ENCODE measurements around the gene PLCL2.

The PLCL2 gene

DNA sequence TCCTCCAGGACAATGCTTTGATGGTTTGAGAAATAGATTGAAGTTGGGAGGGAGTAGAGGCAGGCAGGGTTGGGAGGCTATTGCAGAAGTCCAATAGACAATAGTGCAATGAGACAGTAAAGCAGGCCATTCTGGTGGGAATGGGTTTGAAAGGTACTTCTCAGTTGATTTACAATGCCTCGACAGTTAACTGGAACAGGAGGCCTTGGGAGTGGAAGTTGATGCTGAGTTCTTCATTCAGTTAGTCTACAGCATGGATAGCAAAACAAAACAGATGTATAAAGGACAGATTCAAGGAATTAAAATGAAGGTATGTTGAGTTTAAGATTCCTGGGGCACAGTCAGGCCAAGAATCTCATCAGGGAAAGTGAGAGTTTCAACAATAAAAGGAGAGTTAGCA is 6.8 kb upstream of the PLCL2 start:
- Histone ChIP-seq H4K20me1 (ENCODE audit: insufficient read depth, low read length) (no peaks in the 10 kb centered on the region), H3K4me2 (ENCODE audit: low read length) (no peak overlapping the region), H3K27ac (ENCODE audit: low read depth, low read length, poor library complexity, severe bottlenecking) (no peak overlapping the region), H3F3A (ENCODE audit: insufficient read depth, low read length) (no peaks in the 10 kb centered on the region), H3K79me2 (ENCODE audit: insufficient read depth, low read length) (no peaks in the 10 kb centered on the region), H3K9me3 (ENCODE audit: low read length) (no peaks in the 10 kb centered on the region), H3K9me2 (ENCODE audit: low read depth, low read length) (no peaks in the 10 kb centered on the region), H3K9ac (ENCODE audit: low read length) (no peak overlapping the region), H3K27me3 (ENCODE audit: insufficient read depth, low read length) (no peaks in the 10 kb centered on the region), H3K36me3 (ENCODE audit: insufficient read depth, low read length) (no peaks in the 10 kb centered on the region), H3K4me3 (ENCODE audit: low read depth, low read length, poor library complexity, severe bottlenecking) (no peak overlapping the region), H2AFZ (ENCODE audit: low read length) (no peak overlapping the region), H3K4me1 (ENCODE audit: insufficient read depth, low read length, severe bottlenecking) (peaks cover 12% of the 10 kb centered on the region)
- TF ChIP-seq, protein P1, sequence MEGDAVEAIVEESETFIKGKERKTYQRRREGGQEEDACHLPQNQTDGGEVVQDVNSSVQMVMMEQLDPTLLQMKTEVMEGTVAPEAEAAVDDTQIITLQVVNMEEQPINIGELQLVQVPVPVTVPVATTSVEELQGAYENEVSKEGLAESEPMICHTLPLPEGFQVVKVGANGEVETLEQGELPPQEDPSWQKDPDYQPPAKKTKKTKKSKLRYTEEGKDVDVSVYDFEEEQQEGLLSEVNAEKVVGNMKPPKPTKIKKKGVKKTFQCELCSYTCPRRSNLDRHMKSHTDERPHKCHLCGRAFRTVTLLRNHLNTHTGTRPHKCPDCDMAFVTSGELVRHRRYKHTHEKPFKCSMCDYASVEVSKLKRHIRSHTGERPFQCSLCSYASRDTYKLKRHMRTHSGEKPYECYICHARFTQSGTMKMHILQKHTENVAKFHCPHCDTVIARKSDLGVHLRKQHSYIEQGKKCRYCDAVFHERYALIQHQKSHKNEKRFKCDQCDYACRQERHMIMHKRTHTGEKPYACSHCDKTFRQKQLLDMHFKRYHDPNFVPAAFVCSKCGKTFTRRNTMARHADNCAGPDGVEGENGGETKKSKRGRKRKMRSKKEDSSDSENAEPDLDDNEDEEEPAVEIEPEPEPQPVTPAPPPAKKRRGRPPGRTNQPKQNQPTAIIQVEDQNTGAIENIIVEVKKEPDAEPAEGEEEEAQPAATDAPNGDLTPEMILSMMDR (IDR thresholded peaks at IDR 0.05; ENCODE audit: low read length) = no peak
- no peak for TF ChIP-seq EZH2 (IDR thresholded peaks at IDR 0.05; ENCODE audit: borderline replicate concordance, low read length)

DNA sequence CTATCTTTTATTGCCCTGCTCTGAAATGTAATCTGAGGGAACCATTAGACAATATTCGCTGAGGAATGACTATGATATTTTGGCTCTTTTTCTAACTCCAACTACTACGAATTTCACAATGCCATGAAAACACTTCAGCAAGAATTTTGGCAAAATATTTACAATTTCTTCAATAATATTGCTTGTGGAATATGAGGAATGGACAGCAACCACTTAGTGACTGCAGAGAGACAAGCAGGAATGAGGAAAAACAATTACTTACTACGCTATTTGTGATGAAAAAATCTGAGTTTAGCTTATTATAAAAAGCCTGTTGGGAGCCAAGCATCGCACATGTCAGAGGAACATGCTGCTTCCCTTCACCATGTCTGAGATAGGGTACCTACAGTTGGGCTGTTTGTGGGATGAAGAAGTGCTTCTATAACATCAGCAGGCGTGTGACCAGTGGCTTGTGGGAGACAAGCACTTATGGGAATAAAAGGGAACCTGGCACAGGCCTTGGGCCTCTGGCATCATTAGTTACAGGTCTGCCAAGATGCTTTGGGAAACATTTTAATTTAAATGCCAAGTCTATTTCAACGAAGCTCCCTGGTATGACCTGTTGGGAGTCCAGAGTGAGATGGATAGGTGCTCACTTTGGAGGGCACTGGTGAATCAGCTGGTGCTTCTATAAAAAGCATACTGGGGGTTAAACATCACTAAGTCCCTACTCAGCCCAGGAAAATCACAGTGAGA is 2.7 kb upstream of the PLCL2 start:
- Histone ChIP-seq H3K36me3 (ENCODE audit: insufficient read depth, low read length) (no peaks in the 10 kb centered on the region), H3K9me3 (ENCODE audit: low read length) (no peaks in the 10 kb centered on the region), H3F3A (ENCODE audit: insufficient read depth, low read length) (no peaks in the 10 kb centered on the region), H2AFZ (ENCODE audit: low read length) (no peak overlapping the region), H3K4me2 (ENCODE audit: low read length) (no peak overlapping the region), H3K4me3 (ENCODE audit: low read depth, low read length, poor library complexity, severe bottlenecking) (no peak overlapping the region), H3K9ac (ENCODE audit: low read length) (no peak overlapping the region), H3K79me2 (ENCODE audit: insufficient read depth, low read length) (peaks cover 20% of the 10 kb centered on the region), H4K20me1 (ENCODE audit: insufficient read depth, low read length) (no peaks in the 10 kb centered on the region), H3K27me3 (ENCODE audit: insufficient read depth, low read length) (no peaks in the 10 kb centered on the region), H3K9me2 (ENCODE audit: low read depth, low read length) (no peaks in the 10 kb centered on the region), H3K27ac (ENCODE audit: low read depth, low read length, poor library complexity, severe bottlenecking) (peak overlapping the region; percentile 19), H3K4me1 (ENCODE audit: insufficient read depth, low read length, severe bottlenecking) (peaks cover 15% of the 10 kb centered on the region)
- TF ChIP-seq, protein P1 (IDR thresholded peaks at IDR 0.05; ENCODE audit: low read length) = no peak
- TF ChIP-seq EZH2 (IDR thresholded peaks at IDR 0.05; ENCODE audit: borderline replicate concordance, low read length) = no peak

DNA sequence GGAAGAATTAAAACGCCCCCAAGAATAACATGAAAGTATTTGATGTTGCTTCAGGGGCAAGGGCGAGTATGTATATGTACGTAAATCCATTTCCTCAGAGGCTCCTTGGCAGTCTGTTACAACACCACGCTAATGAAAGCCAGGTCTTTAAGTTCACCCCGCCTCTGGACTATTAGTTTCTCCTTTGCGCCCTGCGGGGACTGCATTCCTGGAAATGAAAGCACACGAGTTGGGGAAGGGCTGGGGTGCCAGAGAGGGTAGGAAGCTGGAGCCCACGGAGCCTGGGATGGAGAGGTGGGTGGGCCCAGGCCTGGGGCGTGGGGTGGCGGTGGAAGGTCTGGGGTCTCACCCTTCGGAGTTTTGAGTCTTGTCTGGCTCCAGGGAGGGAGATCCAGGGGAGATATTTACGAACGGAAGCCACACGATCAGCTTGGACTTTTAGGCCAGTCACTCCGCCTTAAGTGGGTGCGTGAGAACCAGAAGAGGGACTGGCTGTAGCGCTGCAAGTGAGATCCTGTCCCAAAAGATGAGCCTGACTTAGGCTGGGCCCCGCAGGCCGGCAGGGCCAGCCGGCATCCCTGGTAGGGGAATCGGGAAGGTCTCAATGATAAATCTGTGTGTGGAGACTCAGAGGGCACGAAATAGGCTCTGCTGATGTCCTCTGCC is 1.6 kb upstream of the PLCL2 start:
- H3K9ac ChIP-seq (ENCODE audit: low read length) = peak overlapping the region; percentile 99; the same call in 1 of the 2 replicates
- peak overlapping the region; percentile 60 for H3K27ac ChIP-seq (ENCODE audit: low read depth, low read length, poor library complexity, severe bottlenecking)
- no peaks in the 10 kb centered on the region for H3K36me3 ChIP-seq (ENCODE audit: insufficient read depth, low read length)
- no peaks in the 10 kb centered on the region for H3K9me2 ChIP-seq (ENCODE audit: low read depth, low read length)
- no peaks in the 10 kb centered on the region for H4K20me1 ChIP-seq (ENCODE audit: insufficient read depth, low read length)
- peaks cover 26% of the 10 kb centered on the region for H3K4me1 ChIP-seq (ENCODE audit: insufficient read depth, low read length, severe bottlenecking)
- H3F3A ChIP-seq (ENCODE audit: insufficient read depth, low read length) = no peaks in the 10 kb centered on the region
- TF ChIP-seq EZH2 (IDR thresholded peaks at IDR 0.05; ENCODE audit: borderline replicate concordance, low read length) = no peak
- TF ChIP-seq, protein P1 (IDR thresholded peaks at IDR 0.05; ENCODE audit: low read length) = no peak
- no peaks in the 10 kb centered on the region for H3K27me3 ChIP-seq (ENCODE audit: insufficient read depth, low read length)
- no peaks in the 10 kb centered on the region for H3K9me3 ChIP-seq (ENCODE audit: low read length)
- H3K4me3 ChIP-seq (ENCODE audit: low read depth, low read length, poor library complexity, severe bottlenecking) = peak overlapping the region; percentile 98
- peak overlapping the region; percentile 69; the same call in 1 of the 2 replicates for H3K4me2 ChIP-seq (ENCODE audit: low read length)
- H3K79me2 ChIP-seq (ENCODE audit: insufficient read depth, low read length) = peaks cover 31% of the 10 kb centered on the region
- H2AFZ ChIP-seq (ENCODE audit: low read length) = no peak overlapping the region

Measured in OCI-LY1 (cell line).